Measurements from ENCODE around the gene WWOX. TPM values are rescaled to one million over a fixed set of nuclear protein-coding genes. Genes with fewer than 3 reads are reported as not detected.

Gene WWOX
- total and polyA plus RNA-seq, 2 of the 8 experiments (the other 6 are each of a cell fraction or from before 2014, with no cell fraction given), result 5.4 to 16.7 TPM

- FAIRE-seq (no peak), DNase-seq (ENCODE audit: low read depth in 1 of 2, low spot score in 2 of 2) (no peak)
- POLR2A ChIA-PET (ENCODE audit: partially characterized antibody), result no interaction called here
Measured at GRCh38 chr16:78251115-78251514, 151.7 kb downstream of the WWOX start.

More at GRCh38 chr16:78251115-78251514, 151.7 kb downstream of the WWOX start:
- H3K79me1 ChIP-seq (ENCODE audit: low read depth, low read length), result no peaks in the 10 kb centered on the region; the same call in 1 of the 2 replicates
- H3K36me3 ChIP-seq (ENCODE audit: control insufficient read depth in 2 of 4, insufficient read depth in 4 of 4, low read length in 3 of 4), result no peaks in the 10 kb centered on the region
- peaks cover 0 to 2% (median 0%) of the 10 kb centered on the region in 4 experiments; a peak in 2 of 7 replicates for H3K4me1 ChIP-seq (replicated peaks in 1 of 4; ENCODE audit: control insufficient read depth in 3 of 4, insufficient read depth in 4 of 4, low read length in 3 of 4)
- no peak overlapping the region for H4K8ac ChIP-seq (ENCODE audit: extremely low read depth, insufficient read depth, low read length)
- no peak overlapping the region for H2BK12ac ChIP-seq (ENCODE audit: low read depth, low read length)
- no peak overlapping the region for H2BK20ac ChIP-seq (ENCODE audit: low read length)
- no peak overlapping the region for H2BK15ac ChIP-seq (ENCODE audit: low read length)
- no peak overlapping the region for H3K27ac ChIP-seq (ENCODE audit: low read depth, low read length)
- no peak overlapping the region for H4K91ac ChIP-seq (replicated peaks; ENCODE audit: insufficient read length, low read length)
- no peak overlapping the region for H3K56ac ChIP-seq (replicated peaks; ENCODE audit: insufficient read length, low read depth, low read length)
- no peaks in the 10 kb centered on the region for H3K79me2 ChIP-seq (ENCODE audit: control insufficient read depth in 1 of 2, insufficient read depth in 2 of 2, low read length in 2 of 2)
- no peak overlapping the region for H3K4ac ChIP-seq (replicated peaks; ENCODE audit: insufficient read length, low read depth, low read length)
- no peak overlapping the region for H4K5ac ChIP-seq (ENCODE audit: insufficient read length, low read depth, low read length)
- TF ChIP-seq EGR1 (IDR thresholded peaks at IDR 0.05; ENCODE audit: borderline replicate concordance, low read depth, low read length) (no peak), SAP30 (IDR thresholded peaks at IDR 0.05; ENCODE audit: insufficient read depth, insufficient replicate concordance, low read length) (no peak), USF2 (IDR thresholded peaks at IDR 0.05; ENCODE audit: low read length) (no peak), TAF1 (IDR thresholded peaks at IDR 0.05; ENCODE audit: low read depth, low read length) (no peak), BCL11A (IDR thresholded peaks at IDR 0.05; ENCODE audit: low read depth in 2 of 2, low read length in 2 of 2) (no peak), CEBPB (IDR thresholded peaks at IDR 0.05; ENCODE audit: low read depth, low read length) (no peak), POLR2AphosphoS5 (IDR thresholded peaks at IDR 0.05; ENCODE audit: low read depth, low read length) (no peak), ATF2 (IDR thresholded peaks at IDR 0.05; ENCODE audit: low read length) (no peak), GTF2F1 (IDR thresholded peaks at IDR 0.05; ENCODE audit: borderline replicate concordance, low read depth, low read length) (no peak), NRF1 (IDR thresholded peaks at IDR 0.05; ENCODE audit: low read depth, low read length) (no peak), SP4 (IDR thresholded peaks at IDR 0.05; ENCODE audit: low read length) (no peak), BRCA1 (IDR thresholded peaks at IDR 0.05; ENCODE audit: low read depth, low read length) (no peak)
- H3K9me3 ChIP-seq (ENCODE audit: insufficient read depth in 2 of 2, low read depth in 1 of 2, low read length in 1 of 2), result no peaks in the 10 kb centered on the region
- H3K18ac ChIP-seq (ENCODE audit: extremely low read depth, low read length), result no peak overlapping the region
- H2AFZ ChIP-seq (ENCODE audit: low read length), result no peak overlapping the region
- H2BK120ac ChIP-seq (replicated peaks; ENCODE audit: low read depth, low read length), result no peak overlapping the region
- H3K9ac ChIP-seq (replicated peaks in 1 of 4; ENCODE audit: extremely low read depth in 1 of 4, low read depth in 3 of 4, low read length in 3 of 4), result no peak overlapping the region
- H3K4me3 ChIP-seq (ENCODE audit: extremely low read depth in 1 of 4, insufficient read depth in 2 of 4, low read depth in 3 of 4, low read length in 4 of 4), result no peak overlapping the region
- no peak overlapping the region for H2BK5ac ChIP-seq (ENCODE audit: low read depth, low read length)
- H3K23me2 ChIP-seq (ENCODE audit: low read depth, low read length), result peaks cover 2% of the 10 kb centered on the region; the same call in 1 of the 2 replicates
- H3K14ac ChIP-seq (ENCODE audit: insufficient read length), result no peak overlapping the region
- H2AK5ac ChIP-seq (ENCODE audit: low read depth, low read length), result no peak overlapping the region
- no peak overlapping the region for H3K4me2 ChIP-seq (ENCODE audit: insufficient read depth in 1 of 2, low read depth in 2 of 2, low read length in 2 of 2)
- H3K27me3 ChIP-seq (replicated peaks in 1 of 4; ENCODE audit: control insufficient read depth in 3 of 4, extremely low read depth in 1 of 4, insufficient read depth in 3 of 4, low read length in 3 of 4), result no peaks in the 10 kb centered on the region
- H4K20me1 ChIP-seq (replicated peaks in 1 of 2; ENCODE audit: control insufficient read depth in 1 of 2, insufficient read depth in 2 of 2, low read length in 2 of 2), result no peaks in the 10 kb centered on the region
- no peak overlapping the region for H3K23ac ChIP-seq (ENCODE audit: insufficient read length)
- CTCF ChIA-PET (ENCODE audit: partially characterized antibody), result interaction anchor here (1.0 to 1.4 kb wide), 2 partner anchors 16 to 186 kb away, joined by 3 to 5 read pairs; no protein-coding TSS in a partner anchor
- 83% methylated on average over 5 of the region's 5 CpGs; no CpG with 5 or more reads in 1 of the 2 experiments for WGBS, 2 experiments (ENCODE audit: extremely low coverage in 1 of 2, insufficient coverage in 1 of 2, insufficient read length in 1 of 2, insufficient replicate concordance in 2 of 2, low coverage in 1 of 2, low lambda C conversion rate in 2 of 2, missing lambda C conversion rate in 1 of 2)

All from H1 (cell line).